Left hindlimb (tissue), 1 donor: Measurements from ENCODE around the gene EIF3L.
A peak's percentile ranks its signal among the peaks of the same experiment; 100 is the strongest.

Experiments used
- DNase-seq: peaks from one replicate; pipeline ENCODE4 v3.0.0-alpha.2; 2018

Gene EIF3L

DNA sequence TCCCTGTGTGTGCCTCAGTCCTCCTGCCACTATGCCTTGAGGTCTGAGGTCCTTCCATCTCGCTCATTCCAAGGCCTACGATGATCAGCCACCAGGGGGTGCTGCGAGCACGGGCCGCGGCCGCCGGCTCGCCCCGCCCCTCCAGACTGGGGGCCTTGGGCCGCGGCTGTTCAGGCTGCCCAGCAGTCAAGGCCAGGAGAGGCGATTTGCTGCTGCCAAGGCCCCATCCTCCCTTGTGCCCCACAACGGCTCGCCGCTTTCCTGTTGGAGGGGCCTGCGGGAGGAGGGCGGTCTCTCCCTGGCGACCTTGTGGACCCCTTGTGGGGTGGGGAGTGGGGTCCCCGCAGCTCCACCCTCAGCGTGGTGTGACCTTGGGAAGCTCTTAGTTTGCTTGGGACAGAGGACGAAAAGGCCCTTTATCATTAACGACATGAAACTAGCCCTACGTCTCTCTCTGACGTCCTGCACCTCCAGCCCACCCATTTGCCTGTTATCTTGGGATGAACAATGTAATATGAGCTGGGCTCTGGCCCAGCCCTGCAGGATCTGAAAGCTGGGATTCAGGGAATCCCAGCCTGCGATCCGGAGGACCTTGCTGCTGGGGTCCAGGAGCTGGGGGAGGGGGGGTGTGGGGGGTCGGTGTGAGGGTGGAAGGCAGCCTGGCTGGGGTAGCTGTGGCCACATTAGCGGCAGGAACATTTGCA, 31.4 kb upstream of the EIF3L start:
- DNase-seq, result peak; percentile 87

DNA sequence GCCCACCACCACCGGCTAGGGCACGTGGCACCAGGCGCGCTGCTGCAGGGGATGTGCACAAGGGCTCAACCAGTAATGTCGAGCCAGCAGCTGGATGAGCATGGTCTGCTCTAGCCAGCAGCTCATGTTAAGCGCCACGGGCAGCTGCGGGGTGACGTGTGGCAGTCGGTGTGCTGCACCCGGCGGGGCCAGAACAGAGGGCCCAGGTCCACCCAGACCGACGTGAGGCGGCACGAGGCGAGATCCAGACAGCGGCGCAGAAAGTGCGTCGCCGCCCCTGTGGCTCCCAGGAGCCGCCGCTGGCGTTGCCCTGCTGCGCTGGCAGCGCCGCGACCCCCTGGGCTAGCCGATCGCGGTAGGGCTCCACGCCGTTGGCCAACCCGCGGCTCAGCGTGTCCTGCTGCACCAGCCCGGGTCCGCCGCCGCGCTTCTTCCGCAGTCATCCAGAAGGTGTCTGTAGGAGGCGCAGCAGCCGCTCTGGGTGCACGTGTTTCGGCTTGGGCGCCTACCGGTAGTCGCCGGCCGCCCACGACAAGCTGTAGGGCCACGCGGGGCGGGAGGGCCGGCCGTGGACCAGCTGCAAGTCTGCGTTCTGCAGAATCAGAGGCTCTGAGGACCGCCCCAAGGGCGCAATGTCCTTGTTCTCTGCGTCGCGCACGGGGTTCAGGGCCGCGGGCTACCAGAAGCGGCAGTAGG, 30.7 kb upstream of the EIF3L start:
- DNase-seq, result peak; percentile 69

DNA sequence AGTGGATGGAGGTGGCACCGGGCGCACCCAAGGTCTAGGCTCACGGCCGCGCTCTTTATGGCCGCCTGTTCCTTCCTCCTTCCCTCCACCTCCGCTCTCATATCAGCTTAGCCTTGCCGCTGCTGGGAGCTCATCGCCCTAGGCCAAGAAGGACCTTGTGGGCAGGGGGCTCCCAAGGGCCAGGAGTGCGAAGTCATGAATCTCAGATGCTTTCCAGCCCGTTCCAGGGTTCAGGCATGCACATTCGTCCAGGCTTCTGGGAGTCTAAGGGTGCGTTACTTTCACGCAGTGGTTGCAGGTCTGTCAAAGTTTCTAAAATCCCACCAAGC, 30.1 kb upstream of the EIF3L start:
- no peak for DNase-seq

DNA sequence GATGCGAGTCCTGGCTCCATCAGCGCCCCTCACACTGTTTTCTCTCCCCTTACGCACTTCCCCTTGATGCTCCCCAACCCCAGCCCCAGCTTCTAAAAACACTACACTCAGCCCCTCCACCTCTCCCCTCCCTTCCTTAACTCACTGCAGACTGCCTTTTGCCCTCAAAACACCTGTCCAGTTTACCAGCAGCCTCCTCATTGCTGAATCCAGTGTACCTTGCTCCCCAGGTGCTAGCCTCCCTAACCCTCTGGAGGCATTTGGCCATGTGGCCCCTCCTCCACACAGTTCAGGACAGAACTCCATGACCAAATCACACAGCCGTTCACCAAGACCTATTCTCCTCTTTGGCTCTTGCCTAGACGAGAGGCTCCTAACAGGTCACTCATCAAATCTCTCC, 28.9 kb upstream of the EIF3L start:
- DNase-seq, result no peak

DNA sequence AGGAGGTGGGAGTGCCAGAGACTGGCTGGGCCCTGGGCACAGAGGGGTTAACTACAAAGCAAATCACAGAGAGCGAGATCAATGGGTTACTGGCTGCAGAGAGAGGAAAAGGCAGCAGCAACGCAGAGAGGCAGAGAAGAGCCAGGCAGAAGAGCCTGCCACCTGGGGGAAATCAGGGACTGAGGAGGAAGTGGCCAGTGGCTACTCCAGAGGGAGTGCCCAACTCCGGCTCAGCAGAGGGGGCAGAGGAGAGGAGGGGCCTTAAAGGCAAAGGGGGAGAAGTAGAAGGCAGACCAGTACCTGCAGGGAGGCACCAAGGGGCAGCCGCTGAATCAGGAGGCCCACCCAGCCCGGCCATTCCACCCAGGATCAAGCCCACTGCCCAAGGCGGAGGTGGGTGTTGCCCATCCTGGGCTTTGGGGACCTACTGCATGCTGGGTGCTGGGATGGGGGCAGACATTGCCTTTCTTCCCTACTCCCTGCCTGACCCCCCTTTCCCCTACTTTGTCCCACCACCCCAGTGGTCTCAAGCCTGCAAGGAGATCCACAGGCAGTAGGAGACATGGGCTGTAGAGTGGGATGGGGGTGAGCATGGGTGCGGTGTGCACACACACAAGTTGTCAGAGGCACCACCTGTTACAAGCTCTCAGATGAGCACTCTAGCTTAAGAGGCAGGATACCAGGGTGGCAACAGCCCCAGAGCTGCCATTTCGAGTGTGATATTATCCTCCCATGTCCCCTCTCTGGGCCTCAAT, 27.0 kb upstream of the EIF3L start:
- DNase-seq, result no peak

DNA sequence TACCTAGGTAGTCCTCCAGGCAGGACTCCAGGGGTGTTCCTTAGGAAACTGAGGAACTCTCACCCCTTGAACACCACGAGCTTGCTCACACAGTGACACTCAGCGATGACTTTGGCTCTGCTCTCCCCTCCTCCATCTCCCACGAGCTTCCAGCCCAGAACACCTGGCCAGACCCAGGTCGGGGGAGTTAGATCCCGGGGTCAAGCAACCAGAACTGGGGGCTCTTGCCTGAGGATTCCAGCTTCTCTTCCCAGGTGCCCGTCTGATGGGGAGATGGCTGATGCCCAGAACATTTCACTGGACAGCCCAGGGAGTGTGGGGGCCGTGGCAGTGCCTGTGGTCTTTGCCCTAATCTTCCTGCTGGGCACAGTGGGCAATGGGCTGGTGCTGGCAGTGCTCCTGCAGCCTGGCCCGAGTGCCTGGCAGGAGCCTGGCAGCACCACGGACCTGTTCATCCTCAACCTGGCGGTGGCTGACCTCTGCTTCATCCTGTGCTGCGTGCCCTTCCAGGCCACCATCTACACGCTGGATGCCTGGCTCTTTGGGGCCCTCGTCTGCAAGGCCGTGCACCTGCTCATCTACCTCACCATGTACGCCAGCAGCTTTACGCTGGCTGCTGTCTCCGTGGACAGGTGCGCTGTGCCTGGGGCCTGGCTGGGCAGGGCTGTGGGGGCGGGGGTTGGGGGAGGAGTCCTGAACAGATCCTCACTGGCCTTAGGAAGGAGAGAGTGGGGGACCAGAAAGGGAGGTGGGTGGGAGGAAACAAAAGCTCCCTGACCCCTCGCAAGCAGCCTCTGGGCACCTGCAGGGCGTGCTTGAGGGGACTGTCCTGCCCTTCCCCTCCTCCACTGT, 25.9 kb upstream of the EIF3L start, which contains the start of gene GALR3:
Gene GALR3, plus strand, starts transcription at position 249 of the 852 bp plus-strand sequence. Its CDS starts 25 bp downstream, at position 274.
- DNase-seq, result no peak

DNA sequence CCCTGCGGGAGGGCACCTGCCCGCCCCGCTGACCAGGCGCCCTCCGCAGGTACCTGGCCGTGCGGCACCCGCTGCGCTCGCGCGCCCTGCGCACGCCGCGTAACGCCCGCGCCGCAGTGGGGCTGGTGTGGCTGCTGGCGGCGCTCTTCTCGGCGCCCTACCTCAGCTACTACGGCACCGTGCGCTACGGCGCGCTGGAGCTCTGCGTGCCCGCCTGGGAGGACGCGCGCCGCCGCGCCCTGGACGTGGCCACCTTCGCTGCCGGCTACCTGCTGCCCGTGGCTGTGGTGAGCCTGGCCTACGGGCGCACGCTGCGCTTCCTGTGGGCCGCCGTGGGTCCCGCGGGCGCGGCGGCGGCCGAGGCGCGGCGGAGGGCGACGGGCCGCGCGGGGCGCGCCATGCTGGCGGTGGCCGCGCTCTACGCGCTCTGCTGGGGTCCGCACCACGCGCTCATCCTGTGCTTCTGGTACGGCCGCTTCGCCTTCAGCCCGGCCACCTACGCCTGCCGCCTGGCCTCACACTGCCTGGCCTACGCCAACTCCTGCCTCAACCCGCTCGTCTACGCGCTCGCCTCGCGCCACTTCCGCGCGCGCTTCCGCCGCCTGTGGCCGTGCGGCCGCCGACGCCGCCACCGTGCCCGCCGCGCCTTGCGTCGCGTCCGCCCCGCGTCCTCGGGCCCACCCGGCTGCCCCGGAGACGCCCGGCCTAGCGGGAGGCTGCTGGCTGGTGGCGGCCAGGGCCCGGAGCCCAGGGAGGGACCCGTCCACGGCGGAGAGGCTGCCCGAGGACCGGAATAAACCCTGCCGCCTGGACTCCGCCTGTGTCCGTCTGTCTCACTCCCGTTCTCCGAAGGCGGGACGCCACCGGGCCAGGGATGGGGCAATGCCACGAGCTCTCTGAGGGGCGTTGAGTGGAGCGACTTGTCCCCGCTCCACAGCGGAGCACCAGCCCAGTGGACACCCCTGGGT, 24.3 kb upstream of the EIF3L start:
- no peak for DNase-seq

DNA sequence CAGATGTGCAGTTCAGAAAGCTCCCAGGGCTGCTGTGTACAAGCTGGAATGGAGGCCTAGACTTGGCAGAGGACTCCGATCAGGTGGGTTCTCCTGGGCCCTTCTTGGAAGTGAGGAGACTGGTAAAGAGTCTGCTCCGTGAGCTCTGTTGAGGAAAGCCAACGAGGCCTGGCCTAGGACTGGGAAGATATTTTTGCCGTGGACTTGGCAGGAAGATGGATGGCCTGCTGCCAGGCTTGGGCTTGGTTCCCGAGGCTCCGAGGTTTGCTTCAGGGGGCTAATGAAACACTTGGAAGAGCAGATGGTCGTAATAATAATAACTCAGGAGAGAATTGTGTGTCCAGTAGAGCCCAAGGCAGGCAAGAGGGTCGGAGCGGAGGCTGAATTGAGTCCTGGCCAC, 22.2 kb upstream of the EIF3L start:
- peak; percentile 87 for DNase-seq

DNA sequence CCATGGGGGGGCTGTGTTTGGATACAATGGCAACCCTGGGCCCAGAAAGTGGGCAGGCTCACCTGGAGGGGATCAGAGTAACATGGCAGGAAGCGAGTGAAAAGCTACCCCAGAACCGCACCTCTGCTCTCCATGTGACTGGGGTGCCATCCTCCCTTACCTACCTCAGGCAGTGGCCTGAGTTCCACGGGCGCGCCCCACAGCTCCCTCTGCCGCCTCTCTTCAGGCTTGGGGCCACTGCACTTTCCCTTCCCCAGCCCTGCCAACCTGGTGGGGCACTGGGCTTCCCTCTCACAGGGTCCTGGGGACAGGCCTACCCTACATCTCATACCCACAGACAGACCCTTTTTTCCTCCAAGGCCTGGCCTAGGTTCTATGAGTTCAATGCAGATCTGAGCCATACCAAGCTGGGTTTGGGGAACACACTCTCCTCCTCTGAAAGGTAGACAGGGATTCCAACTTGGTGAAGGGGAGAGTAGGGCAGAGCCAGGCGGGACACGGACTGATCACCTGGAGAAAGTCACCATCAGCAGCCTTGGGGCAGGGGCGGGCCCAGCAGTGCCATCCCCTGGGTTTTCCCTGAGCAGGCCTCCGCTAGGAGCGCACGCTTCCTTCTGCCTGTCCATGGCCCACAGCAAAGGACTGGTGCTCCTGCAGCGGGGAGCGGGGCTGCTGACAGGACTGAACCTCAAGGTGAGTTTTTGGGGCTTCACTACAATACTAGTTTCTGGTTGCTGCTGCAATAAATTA, 19.0 kb upstream of the EIF3L start:
- no peak for DNase-seq

DNA sequence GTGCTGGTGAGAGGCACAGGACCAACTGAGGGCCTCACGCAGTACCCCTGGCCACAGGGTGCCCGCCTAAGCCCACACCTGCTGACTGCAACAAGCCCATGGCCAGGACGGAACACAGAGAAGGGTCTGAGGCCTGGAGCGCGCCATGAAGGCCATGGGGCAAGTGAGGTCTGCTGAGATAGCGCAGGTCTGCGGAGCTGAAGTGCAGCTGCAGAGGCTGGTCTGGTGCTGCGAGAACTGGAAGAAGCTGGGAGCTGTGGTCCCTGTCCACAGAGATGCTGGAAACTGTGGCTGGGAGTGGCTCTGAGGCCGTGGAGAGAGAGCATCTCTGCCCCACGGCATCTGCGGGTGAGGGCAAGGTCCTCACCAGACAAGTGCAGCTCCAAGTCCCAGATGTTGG, 17.7 kb upstream of the EIF3L start:
- DNase-seq, result no peak

DNA sequence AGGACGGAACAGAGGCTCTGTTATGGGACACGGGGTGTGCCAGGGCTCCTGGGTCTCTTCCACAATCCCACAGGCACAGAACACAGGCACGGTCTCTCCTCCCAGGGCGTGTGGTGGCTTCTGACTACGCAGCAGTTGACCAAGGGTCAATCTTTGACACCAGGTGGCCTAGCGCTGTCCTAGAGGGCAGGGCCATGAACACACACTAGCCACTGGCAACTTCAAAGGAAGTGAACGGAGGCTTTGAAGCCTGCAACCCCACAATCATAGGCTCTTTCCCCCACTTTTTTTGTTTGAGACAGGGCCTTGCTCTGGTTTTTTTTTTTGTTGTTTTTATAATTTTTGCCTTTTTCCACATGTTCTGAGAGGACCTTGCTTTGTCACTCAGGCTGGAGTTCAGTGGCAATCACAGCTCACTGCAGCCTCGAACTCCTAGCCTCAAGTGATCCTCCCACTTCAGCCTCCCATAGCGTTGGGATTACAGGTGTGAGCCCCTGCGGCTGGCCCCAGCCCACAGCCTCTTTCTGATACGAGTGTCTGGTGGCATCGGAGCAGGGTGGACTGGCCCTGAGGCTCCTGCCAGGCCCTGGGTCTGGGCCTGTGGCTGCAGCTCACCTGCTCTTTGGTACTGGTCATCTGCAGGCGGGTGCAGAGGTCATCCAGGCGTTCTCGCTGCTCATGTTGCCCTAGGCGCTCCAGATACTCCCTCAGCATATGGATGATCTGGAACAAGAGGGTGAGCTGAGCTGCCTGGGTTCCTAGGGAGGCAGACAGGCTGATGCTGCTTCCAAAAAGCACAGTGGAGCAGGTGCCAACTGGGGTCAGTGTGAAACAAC, 17.0 kb upstream of the EIF3L start:
- DNase-seq, result no peak

DNA sequence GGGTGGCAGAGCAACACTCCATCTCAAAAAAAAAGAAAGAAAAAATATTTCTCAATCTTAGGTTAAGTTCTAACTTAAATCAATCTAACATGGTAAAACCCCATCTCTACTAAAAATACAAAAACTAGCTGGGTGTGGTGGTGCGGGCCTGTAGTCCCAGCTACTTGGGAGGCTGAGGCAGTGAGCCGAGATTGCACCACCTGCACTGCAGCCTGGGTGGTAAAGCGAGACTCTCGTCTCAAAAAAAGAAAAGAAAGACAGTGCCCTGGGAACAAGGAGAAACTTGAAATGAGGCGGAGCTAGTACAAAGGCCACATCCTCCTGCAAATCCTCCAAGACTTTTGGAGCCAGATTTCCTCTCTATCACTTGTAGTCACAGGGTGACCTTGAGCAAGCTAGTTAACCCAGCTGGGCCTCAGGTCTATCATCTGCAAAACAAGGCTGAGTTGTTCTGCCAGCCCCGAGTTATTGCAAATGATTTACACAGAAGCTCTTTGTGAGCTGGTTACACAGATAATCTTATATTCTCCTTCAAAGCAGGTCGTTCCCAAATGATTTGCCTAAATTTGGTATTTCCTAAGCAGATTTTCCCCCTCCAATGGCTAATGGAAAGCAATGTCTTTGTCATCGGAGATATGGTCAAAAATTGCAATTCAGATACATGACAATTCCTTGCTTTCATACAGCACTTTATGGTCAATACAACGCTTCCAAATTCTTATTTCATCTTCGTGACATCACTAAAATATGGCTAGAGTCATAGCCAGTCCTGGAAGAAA, 7.0 kb upstream of the EIF3L start:
- no peak for DNase-seq

DNA sequence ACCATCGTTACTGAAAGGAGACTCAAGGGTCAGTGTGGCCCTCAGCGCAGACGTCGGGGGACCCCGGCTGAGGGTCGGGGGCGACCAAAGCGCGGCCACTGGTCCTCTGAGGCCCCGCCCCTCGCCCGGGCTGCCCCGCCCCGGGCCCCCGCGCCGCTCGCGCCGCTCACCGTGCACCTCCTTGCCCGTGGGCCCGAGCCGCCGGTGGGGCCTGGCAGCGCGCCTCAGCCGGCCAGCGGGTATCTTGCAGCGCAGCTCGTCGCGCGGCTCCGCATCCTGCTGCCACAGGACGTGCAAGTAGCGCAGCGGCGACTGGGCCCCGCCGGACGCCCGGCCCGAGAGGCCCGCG, 5.5 kb upstream of the EIF3L start:
- DNase-seq, result no peak

DNA sequence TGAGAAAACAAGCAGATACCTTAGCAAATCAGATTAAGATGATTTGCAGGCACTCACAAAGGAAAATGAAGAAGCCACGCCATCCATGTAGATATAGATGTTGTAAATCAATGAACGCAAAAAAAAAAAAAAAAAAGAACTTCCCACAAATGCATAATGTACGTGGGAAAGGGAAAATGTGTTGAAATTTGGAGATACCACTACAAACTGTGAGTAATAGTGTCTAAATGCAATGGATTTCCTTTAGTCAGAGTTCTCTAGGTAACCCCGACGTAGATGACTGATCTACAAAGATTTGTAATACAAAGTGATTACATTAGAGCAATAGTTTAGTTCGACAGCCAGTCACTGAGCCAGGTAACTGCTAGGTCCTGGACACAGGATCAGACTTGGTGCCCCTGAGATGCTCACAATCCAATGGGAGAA, 4.3 kb upstream of the EIF3L start:
- no peak for DNase-seq

DNA sequence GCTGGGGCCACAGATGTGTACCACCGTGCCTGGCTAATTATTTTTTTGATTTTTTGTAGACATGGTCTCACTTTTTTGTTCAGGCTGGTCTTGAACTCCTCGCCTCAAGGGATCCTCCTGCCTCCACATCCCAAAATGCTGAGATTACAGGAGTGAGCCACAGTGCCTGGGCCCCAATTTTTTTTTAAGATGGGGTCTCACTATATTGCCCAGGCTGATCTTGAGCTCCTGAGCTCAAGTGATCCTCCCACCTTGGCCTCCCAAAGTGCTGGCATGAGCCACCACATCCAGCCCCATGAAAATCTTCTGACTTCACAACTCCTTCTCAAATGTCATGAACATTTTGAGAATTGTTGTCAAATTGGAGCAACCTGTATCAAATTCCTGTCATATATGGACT, 2.8 kb upstream of the EIF3L start:
- no peak for DNase-seq

DNA sequence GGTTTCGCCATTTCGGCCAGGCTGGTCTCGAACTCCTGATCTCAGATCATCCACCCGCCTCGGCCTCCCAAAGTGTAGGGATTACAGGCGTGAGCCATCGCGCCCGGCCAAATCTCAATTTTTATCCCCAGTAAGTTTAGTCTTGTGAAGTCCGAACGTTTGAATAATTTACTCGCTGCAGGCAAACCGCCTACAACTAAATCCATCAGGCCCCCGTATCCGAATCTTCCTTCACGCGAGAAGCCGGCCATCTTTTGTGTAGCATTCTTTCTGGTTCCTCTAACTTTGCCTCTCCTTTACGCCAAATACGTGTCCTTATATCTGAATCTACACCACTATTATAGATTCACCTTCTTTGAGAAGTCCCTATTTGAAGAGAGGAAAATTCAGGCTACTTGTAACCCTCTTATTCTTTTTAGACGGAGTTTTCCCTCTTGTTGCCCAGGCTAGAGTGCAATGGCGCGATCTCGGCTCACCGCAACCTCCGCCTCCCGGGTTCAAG, 581 bp upstream of the EIF3L start:
- no peak for DNase-seq

DNA sequence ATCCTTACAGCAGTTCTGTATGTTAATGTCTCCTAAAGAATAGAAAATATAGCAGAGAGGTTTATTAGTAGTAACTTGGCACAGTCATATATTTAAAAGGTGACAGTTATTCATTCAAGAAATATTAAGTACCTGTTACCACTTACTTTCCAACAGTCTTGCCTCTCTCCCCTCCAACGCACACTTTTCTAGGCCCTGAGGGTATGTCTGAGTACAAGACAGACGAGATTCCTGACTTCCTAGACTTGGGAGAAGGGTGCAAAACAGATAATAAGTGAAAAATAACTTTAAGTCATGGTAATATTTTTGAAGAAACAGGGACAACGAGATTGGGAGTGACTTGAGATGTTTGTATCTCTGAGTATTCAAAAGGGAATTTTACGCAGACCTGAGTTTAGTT, 1.6 kb downstream of the EIF3L start:
- no peak for DNase-seq

DNA sequence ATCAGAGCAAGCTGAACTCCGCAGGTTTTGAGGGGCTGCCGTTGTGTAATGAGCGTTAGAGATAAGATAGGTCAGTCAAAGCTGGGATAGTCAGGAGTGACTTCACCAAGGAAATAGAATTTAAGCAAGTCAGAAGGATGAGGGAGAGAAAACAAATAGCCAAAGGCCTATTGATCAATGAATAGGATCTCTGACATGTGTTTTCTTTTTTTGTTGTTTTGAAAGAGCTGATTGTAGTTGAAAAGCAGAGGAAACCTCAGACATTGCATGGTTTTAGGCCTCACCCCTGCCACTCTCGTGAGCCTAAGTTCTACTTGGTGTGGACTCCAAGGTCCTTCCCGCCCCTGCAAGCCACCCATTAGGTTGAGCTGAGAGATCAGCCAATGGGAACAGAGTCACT, 3.2 kb downstream of the EIF3L start:
- no peak for DNase-seq

DNA sequence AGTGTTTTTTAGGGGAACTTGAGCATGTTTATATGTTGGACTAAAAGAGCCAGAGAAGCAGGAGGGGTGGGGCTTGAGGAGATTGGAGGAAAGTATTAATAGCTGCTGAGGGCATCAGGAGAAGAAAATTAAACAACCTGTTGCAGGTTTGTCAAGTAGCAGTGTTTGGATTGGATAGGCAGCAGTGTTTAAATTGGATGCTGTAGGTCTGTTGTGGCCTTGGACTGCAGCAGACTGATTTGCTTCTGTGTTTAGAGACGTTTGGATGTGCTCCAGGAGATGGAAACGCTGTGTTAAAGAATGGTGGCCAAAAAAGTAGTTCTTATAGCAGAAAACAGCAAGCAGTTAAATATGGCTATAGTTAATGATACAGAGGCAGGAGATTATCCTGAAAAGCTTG, 5.7 kb downstream of the EIF3L start:
- no peak for DNase-seq
